OCI-LY1 (cell line): ENCODE results near the gene RDH5.

Experiments
- CTCF ChIP-seq: fragments of 200-600 bp; sonication (generic), shearing (Covaris generic); IDR thresholded peaks from 2 replicates; pipeline ENCODE4 v1.5.1; 2017; ENCODE audit warnings: mild to moderate bottlenecking, antibody characterized with exemption, low read length, moderate library complexity, mixed read lengths
- EZH2 ChIP-seq: fragments of 200-600 bp; sonication (generic), shearing (Covaris generic); IDR thresholded peaks from 2 replicates; pipeline ENCODE4 v1.8.0; 2017; ENCODE audit warnings: borderline replicate concordance, mixed run types, mild to moderate bottlenecking, antibody characterized with exemption, low read length, moderate library complexity, mixed read lengths

GRCh38 chr12:55685671-55686070 lies 34.5 kb upstream of the RDH5 start:
- TF ChIP-seq CTCF (no peak), EZH2 (no peak)
